IMR-90 (cell line): ENCODE measurements around the gene NAT10.

Experiments used
- CEBPB ChIP-seq: IDR thresholded peaks from 2 replicates; pipeline ENCODE4 v1.6.1; 2012; ENCODE audit warnings: low read depth, low read length, improper control_type of control experiment
- MAZ ChIP-seq: IDR thresholded peaks from 2 replicates; pipeline ENCODE4 v1.6.1; 2012; ENCODE audit warnings: low read depth, mild to moderate bottlenecking, low read length, improper control_type of control experiment, moderate library complexity, borderline replicate concordance
- NFE2L2 ChIP-seq: fragments of 150-350 bp; IDR thresholded peaks from 2 replicates; pipeline ENCODE4 v1.6.1; 2016; ENCODE audit warnings: low read depth, mild to moderate bottlenecking, low read length
- POLR2A ChIP-seq: IDR thresholded peaks from 2 replicates; pipeline ENCODE4 v1.6.1; 2012; ENCODE audit warnings: mild to moderate bottlenecking, low read depth, low read length
- RAD21 ChIP-seq: IDR thresholded peaks from 2 replicates; pipeline ENCODE4 v1.6.1; 2012; ENCODE audit warnings: low read length, improper control_type of control experiment
- USF2 ChIP-seq: fragments of 150-350 bp; IDR thresholded peaks from 2 replicates; pipeline ENCODE4 v1.6.1; 2017; ENCODE audit warnings: mild to moderate bottlenecking, antibody characterized with exemption, low read length, low read depth
- TF ChIP-seq, protein P1 (sequence below): conservative IDR thresholded peaks from 2 replicates; pipeline ENCODE4 v1.5.1; 2012; ENCODE audit warnings: mild to moderate bottlenecking, low read depth, low read length, improper control_type of control experiment

- TF ChIP-seq, protein P1, sequence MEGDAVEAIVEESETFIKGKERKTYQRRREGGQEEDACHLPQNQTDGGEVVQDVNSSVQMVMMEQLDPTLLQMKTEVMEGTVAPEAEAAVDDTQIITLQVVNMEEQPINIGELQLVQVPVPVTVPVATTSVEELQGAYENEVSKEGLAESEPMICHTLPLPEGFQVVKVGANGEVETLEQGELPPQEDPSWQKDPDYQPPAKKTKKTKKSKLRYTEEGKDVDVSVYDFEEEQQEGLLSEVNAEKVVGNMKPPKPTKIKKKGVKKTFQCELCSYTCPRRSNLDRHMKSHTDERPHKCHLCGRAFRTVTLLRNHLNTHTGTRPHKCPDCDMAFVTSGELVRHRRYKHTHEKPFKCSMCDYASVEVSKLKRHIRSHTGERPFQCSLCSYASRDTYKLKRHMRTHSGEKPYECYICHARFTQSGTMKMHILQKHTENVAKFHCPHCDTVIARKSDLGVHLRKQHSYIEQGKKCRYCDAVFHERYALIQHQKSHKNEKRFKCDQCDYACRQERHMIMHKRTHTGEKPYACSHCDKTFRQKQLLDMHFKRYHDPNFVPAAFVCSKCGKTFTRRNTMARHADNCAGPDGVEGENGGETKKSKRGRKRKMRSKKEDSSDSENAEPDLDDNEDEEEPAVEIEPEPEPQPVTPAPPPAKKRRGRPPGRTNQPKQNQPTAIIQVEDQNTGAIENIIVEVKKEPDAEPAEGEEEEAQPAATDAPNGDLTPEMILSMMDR = no peak
- TF ChIP-seq USF2 = no peak
- no peak for TF ChIP-seq MAZ
- TF ChIP-seq POLR2A = no peak
- TF ChIP-seq CEBPB = no peak
- TF ChIP-seq RAD21 = no peak
- TF ChIP-seq NFE2L2 = no peak
These were observed 89.3 kb downstream of the NAT10 start for GRCh38 chr11:34194576-34195335.
